CD8-positive, alpha-beta memory T cell (primary cell): ENCODE measurements around the gene THSD8. TPM values are rescaled to one million over a fixed set of nuclear protein-coding genes. Genes with fewer than 3 reads are reported as not detected.

ENCODE experiments used
- CTCF ChIA-PET: fragments of 350-600 bp; sonication (Branson Sonifier 250); formaldehyde crosslinking; loops from one replicate; lab custom pipeline; 2021; ENCODE audit warnings: antibody characterized with exemption; lab: Charles Lee
- POLR2A ChIA-PET: fragments of 350-600 bp; sonication (Branson Sonifier 250); formaldehyde crosslinking; loops from one replicate; lab custom pipeline; 2021; ENCODE audit warnings: antibody characterized with exemption; lab: Charles Lee
- DNase-seq, 5 donors: peaks; one replicate each; pipeline versions ENCODE4 v3.0.0 to v3.0.0-alpha.2; 2020 to 2022; ENCODE audit warnings: mixed read lengths in 1 of 5
- H3K27ac ChIP-seq: one replicate; pipeline ENCODE4 v1.7.0; 2013; ENCODE audit warnings: low read depth, mild to moderate bottlenecking, low read length, moderate library complexity
- H3K27me3 ChIP-seq: 2 replicates; pipeline ENCODE4 v1.7.0; 2013; ENCODE audit warnings: low read length, mild to moderate bottlenecking; ENCODE audit not compliant: insufficient read depth, poor library complexity, severe bottlenecking
- H3K36me3 ChIP-seq: 2 replicates; pipeline ENCODE4 v1.7.0; 2013; ENCODE audit warnings: mild to moderate bottlenecking, low read length, moderate library complexity; ENCODE audit not compliant: insufficient read depth
- H3K4me1 ChIP-seq: 2 replicates; pipeline ENCODE4 v1.7.0; 2013; ENCODE audit warnings: mild to moderate bottlenecking, low read length, moderate library complexity; ENCODE audit not compliant: insufficient read depth
- H3K4me3 ChIP-seq: 2 replicates; pipeline ENCODE4 v1.7.0; 2013; ENCODE audit warnings: mild to moderate bottlenecking, low read length
- H3K9me3 ChIP-seq: 2 replicates; pipeline ENCODE4 v1.7.0; 2013; ENCODE audit warnings: mild to moderate bottlenecking, low read length
- H3K27ac Mint-ChIP-seq, 8 donors: one replicate each; pipeline ENCODE4 v1.8.0; 2020 to 2021; ENCODE audit warnings: mixed read lengths in 8 of 8, mild to moderate bottlenecking in 6 of 8, inconsistent platforms in 3 of 8, moderate library complexity in 3 of 8
- H3K27me3 Mint-ChIP-seq, 2 donors: one replicate each; pipeline ENCODE4 v1.8.0; 2020 to 2021; ENCODE audit warnings: mixed read lengths in 2 of 2, mild to moderate bottlenecking in 1 of 2, moderate library complexity in 1 of 2
- H3K36me3 Mint-ChIP-seq, 3 donors: one replicate each; pipeline ENCODE4 v1.8.0; 2020 to 2021; ENCODE audit warnings: mixed read lengths in 3 of 3, inconsistent platforms in 1 of 3, mild to moderate bottlenecking in 1 of 3
- H3K4me1 Mint-ChIP-seq, 3 donors: one replicate each; pipeline ENCODE4 v1.8.0; 2020 to 2021; ENCODE audit warnings: mixed read lengths in 3 of 3, inconsistent platforms in 1 of 3, mild to moderate bottlenecking in 1 of 3
- H3K4me3 Mint-ChIP-seq, 7 donors: one replicate each; pipeline ENCODE4 v1.8.0; 2020 to 2021; ENCODE audit warnings: mixed read lengths in 7 of 7, mild to moderate bottlenecking in 6 of 7, moderate library complexity in 4 of 7, inconsistent platforms in 2 of 7
- H3K9me3 Mint-ChIP-seq, 5 donors: one replicate each; pipeline ENCODE4 v1.8.0; 2020 to 2022; ENCODE audit warnings: mixed read lengths in 5 of 5, mild to moderate bottlenecking in 3 of 5, moderate library complexity in 2 of 5, inconsistent platforms in 1 of 5
- polyA plus RNA-seq: library from polyadenylated mRNA; unstranded; fragments of 300-500 nt; fragmentation: Illumina TruSeq; gene quantifications from one replicate; pipeline ENCODE4 v1.2.3, GENCODE V29; 2021
- total RNA-seq, 2 experiments: library from RNA; stranded (reverse); gene quantifications; one replicate each; pipeline ENCODE4 v1.2.3, GENCODE V29; 2021

Gene THSD8
- total and polyA plus RNA-seq, 3 experiments from 2014 or later, result 24.6 to 31.0 TPM; not detected in 1

DNA sequence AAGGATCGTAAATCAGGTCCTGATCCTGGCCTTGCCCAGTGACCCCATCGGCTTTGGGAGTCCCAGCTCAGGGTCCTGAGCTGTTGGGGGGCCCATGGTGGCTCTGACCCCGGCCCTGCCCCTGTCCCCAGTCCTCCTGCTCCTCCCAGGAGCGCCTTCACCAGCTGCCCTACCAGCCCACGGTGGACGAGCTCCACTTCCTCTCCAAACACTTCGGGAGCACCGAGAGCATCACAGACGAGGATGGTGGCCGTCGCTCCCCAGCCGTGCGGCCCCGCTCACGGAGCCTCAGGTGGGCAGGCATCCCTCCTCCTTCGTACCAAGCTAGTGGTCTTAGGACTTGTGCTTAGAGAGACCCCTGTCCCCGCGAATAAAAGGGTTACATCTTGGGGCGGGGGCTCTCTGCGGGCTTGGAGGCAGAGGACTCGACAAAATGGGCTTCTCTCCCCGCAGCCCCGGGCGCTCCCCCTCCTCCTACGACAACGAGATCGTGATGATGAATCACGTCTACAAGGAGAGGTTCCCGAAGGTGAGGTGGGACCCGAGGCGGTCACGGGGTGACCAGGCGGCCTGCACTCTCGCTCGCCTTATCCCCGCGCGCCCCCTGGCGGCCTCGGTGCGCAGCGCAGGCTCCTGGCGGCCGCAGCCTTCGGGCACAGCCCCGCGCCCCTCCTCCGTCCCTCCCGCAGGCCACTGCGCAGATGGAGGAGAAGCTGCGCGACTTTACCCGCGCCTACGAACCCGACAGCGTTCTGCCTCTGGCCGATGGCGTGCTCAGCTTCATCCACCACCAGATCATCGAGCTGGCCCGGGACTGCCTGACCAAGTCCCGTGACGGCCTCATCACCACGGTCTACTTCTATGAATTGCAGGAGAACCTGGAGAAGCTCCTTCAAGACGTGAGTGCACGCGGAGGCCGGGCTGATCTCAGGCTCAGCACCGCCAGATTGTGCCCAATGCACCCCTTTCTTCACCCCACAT, 45.6 kb downstream of the THSD8 start:
- H3K27ac ChIP-seq, result no peak overlapping the region
- Mint-ChIP-seq H3K27ac (no peak overlapping the region), H3K9me3 (no peaks in the 10 kb centered on the region), H3K36me3 (no peaks in the 10 kb centered on the region), H3K27me3 (peaks cover 23 to 48% of the 10 kb centered on the region in 2 donors), H3K4me3 (peak overlapping the region in 5 of 7 donors; percentile 19 to 82 (median 28)), H3K4me1 (peaks cover 0 to 8% (median 3%) of the 10 kb centered on the region in 3 donors)
- no peaks in the 10 kb centered on the region for H3K9me3 ChIP-seq
- H3K36me3 ChIP-seq, result no peaks in the 10 kb centered on the region
- POLR2A ChIA-PET, result interaction anchor here (0.5 to 0.6 kb wide), 2 partner anchors 72 to 165 kb away, joined by 3 to 7 read pairs; partner anchors contain the start of gene SYCE2
- CTCF ChIA-PET, result interaction anchor here (0.6 to 13.0 kb wide), 44 partner anchors 10 to 447 kb away, joined by 3 to 231 read pairs (median 3); partner anchors contain the start of genes DNASE2, GCDH, HOOK2 and MAN2B1
- H3K4me3 ChIP-seq, result no peak overlapping the region
- peak; percentile 73 to 84 (median 80) for DNase-seq
- peaks cover 14% of the 10 kb centered on the region for H3K27me3 ChIP-seq
- H3K4me1 ChIP-seq, result peaks cover 9% of the 10 kb centered on the region

Other genes starting within 250 kb of the THSD8 start
- gene ZNF490, start 191.3 kb upstream of the THSD8 start, total RNA-seq, result 1 to 10 TPM; 8.0 to 8.4 TPM
- gene ZNF490, start 191.3 kb upstream of the THSD8 start, polyA plus RNA-seq, result 6.9 TPM
- 10 to 100 TPM; 23.6 to 23.8 TPM for gene ZNF791, start 191.1 kb upstream of the THSD8 start, total RNA-seq
- 21.3 TPM for gene ZNF791, start 191.1 kb upstream of the THSD8 start, polyA plus RNA-seq
- gene MAN2B1, start 135.3 kb upstream of the THSD8 start, total RNA-seq, result 10 to 100 TPM; 83.8 to 85.3 TPM
- 76.4 TPM for gene MAN2B1, start 135.3 kb upstream of the THSD8 start, polyA plus RNA-seq
- 10 to 100 TPM; 18.8 to 19.9 TPM for gene WDR83, start 135.3 kb upstream of the THSD8 start, total RNA-seq
- 13.1 TPM for gene WDR83, start 135.3 kb upstream of the THSD8 start, polyA plus RNA-seq
- 100 to 1,000 TPM; 113 to 116 TPM for gene DHPS, start 120.2 kb upstream of the THSD8 start, total RNA-seq
- 91.8 TPM for gene DHPS, start 120.2 kb upstream of the THSD8 start, polyA plus RNA-seq
- not detected for gene GNG14, start 114.1 kb upstream of the THSD8 start, total RNA-seq
- gene GNG14, start 114.1 kb upstream of the THSD8 start, polyA plus RNA-seq, result not detected
- gene FBXW9, start 105.4 kb upstream of the THSD8 start, total RNA-seq, result 1 to 10 TPM; 7.9 to 8.1 TPM
- gene FBXW9, start 105.4 kb upstream of the THSD8 start, polyA plus RNA-seq, result 5.9 TPM
- gene TNPO2, start 78.1 kb upstream of the THSD8 start, total RNA-seq, result 100 to 1,000 TPM; 148 TPM
- 3.4 TPM for gene TNPO2, start 78.1 kb upstream of the THSD8 start, polyA plus RNA-seq
- 100 to 1,000 TPM; 243 to 247 TPM for gene TRIR, start 67.4 kb upstream of the THSD8 start, total RNA-seq
- 248 TPM for gene TRIR, start 67.4 kb upstream of the THSD8 start, polyA plus RNA-seq
- 100 to 1,000 TPM in 1 of 2 experiments, 10 to 100 TPM in 1; 96.9 to 101 TPM for gene GET3, start 64.6 kb upstream of the THSD8 start, total RNA-seq
- 72.5 TPM for gene GET3, start 64.6 kb upstream of the THSD8 start, polyA plus RNA-seq
- not detected for gene BEST2, start 50.3 kb upstream of the THSD8 start, total RNA-seq
- not detected for gene BEST2, start 50.3 kb upstream of the THSD8 start, polyA plus RNA-seq
- 10 to 100 TPM in 1 of 2 experiments, 1 to 10 TPM in 1; 9.8 to 11.4 TPM for gene HOOK2, start 26.5 kb upstream of the THSD8 start, total RNA-seq
- gene HOOK2, start 26.5 kb upstream of the THSD8 start, polyA plus RNA-seq, result 2.9 TPM
- gene JUNB, start 10.6 kb upstream of the THSD8 start, total RNA-seq, result 100 to 1,000 TPM; 249 to 259 TPM
- 1,529 TPM for gene JUNB, start 10.6 kb upstream of the THSD8 start, polyA plus RNA-seq
- 100 to 1,000 TPM; 183 to 184 TPM for gene PRDX2, start 269 bp upstream of the THSD8 start, total RNA-seq
- gene PRDX2, start 269 bp upstream of the THSD8 start, polyA plus RNA-seq, result 257 TPM
- 10 to 100 TPM; 51.5 to 62.4 TPM for gene RNASEH2A, start 4.5 kb downstream of the THSD8 start, total RNA-seq
- gene RNASEH2A, start 4.5 kb downstream of the THSD8 start, polyA plus RNA-seq, result 24.1 TPM
- gene RTBDN, start 32.5 kb downstream of the THSD8 start, total RNA-seq, result not detected
- not detected for gene RTBDN, start 32.5 kb downstream of the THSD8 start, polyA plus RNA-seq
- under 1 TPM; 0.24 to 0.38 TPM for gene MAST1, start 36.4 kb downstream of the THSD8 start, total RNA-seq
- gene MAST1, start 36.4 kb downstream of the THSD8 start, polyA plus RNA-seq, result 1.2 TPM
- 10 to 100 TPM; 20.7 to 22.4 TPM for gene DNASE2, start 79.4 kb downstream of the THSD8 start, total RNA-seq
- 61.6 TPM for gene DNASE2, start 79.4 kb downstream of the THSD8 start, polyA plus RNA-seq
- under 1 TPM; 0.84 to 0.90 TPM for gene KLF1, start 85.1 kb downstream of the THSD8 start, total RNA-seq
- not detected for gene KLF1, start 85.1 kb downstream of the THSD8 start, polyA plus RNA-seq
- gene GCDH, start 89.1 kb downstream of the THSD8 start, total RNA-seq, result 10 to 100 TPM; 59.4 to 60.1 TPM
- 19.7 TPM for gene GCDH, start 89.1 kb downstream of the THSD8 start, polyA plus RNA-seq
- gene SYCE2, start 117.2 kb downstream of the THSD8 start, total RNA-seq, result 1 to 10 TPM; 1.5 to 2.1 TPM
- gene SYCE2, start 117.2 kb downstream of the THSD8 start, polyA plus RNA-seq, result not detected
- 100 to 1,000 TPM; 188 to 192 TPM for gene FARSA, start 131.6 kb downstream of the THSD8 start, total RNA-seq
- gene FARSA, start 131.6 kb downstream of the THSD8 start, polyA plus RNA-seq, result 64.5 TPM
- 100 to 1,000 TPM; 832 to 843 TPM for gene CALR, start 136.5 kb downstream of the THSD8 start, total RNA-seq
- gene CALR, start 136.5 kb downstream of the THSD8 start, polyA plus RNA-seq, result 174 TPM
- 100 to 1,000 TPM; 227 to 230 TPM for gene RAD23A, start 143.8 kb downstream of the THSD8 start, total RNA-seq
- 115 TPM for gene RAD23A, start 143.8 kb downstream of the THSD8 start, polyA plus RNA-seq
- gene GADD45GIP1, start 155.2 kb downstream of the THSD8 start, total RNA-seq, result 10 to 100 TPM; 37.3 to 38.6 TPM
- 64.1 TPM for gene GADD45GIP1, start 155.2 kb downstream of the THSD8 start, polyA plus RNA-seq
- gene DAND5, start 167.5 kb downstream of the THSD8 start, total RNA-seq, result not detected
- gene DAND5, start 167.5 kb downstream of the THSD8 start, polyA plus RNA-seq, result not detected
- 1 to 10 TPM; 2.3 to 2.8 TPM for gene NFIX, start 193.4 kb downstream of the THSD8 start, total RNA-seq
- 0.94 TPM for gene NFIX, start 193.4 kb downstream of the THSD8 start, polyA plus RNA-seq